NCI-H2196 treated with DMSO at 0.1 percent for 48 hours (cell line): Measurements from ENCODE around the gene BSDC1.

Experiments used
- DNase-seq: peaks from one replicate; lab custom pipeline; 2025; ENCODE audit not compliant: unreplicated experiment; lab: John Stamatoyannopoulos, UW

The BSDC1 gene

GRCh38 chr1:32394890-32395432, 720 bp upstream of the BSDC1 start:
- DNase-seq, result no peak

- DNase-seq, result no peak
These were observed 455 bp downstream of the BSDC1 start for GRCh38 chr1:32393832-32394140.

DNA sequence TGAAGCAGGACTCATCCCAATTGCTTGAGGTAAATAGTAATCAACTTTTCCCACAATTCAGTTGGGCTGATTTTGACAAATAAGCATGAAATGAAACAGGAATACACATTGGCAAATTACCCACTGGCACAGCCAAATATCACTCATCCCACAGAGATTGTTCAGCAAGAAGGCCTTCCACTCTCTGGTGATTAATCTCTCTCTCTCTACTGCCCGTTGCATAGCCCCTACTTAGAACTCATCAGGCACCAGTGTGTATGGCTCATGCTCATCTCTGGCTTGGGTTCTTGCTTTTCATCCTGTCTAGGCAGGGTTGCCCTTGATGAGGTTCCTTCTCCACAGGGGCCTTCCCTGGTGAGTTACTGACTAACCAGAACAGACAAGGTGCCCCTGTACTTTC, 1.1 kb downstream of the BSDC1 start:
- DNase-seq, result no peak

GRCh38 chr1:32392325-32392724, 1.9 kb downstream of the BSDC1 start:
- no peak for DNase-seq

DNA sequence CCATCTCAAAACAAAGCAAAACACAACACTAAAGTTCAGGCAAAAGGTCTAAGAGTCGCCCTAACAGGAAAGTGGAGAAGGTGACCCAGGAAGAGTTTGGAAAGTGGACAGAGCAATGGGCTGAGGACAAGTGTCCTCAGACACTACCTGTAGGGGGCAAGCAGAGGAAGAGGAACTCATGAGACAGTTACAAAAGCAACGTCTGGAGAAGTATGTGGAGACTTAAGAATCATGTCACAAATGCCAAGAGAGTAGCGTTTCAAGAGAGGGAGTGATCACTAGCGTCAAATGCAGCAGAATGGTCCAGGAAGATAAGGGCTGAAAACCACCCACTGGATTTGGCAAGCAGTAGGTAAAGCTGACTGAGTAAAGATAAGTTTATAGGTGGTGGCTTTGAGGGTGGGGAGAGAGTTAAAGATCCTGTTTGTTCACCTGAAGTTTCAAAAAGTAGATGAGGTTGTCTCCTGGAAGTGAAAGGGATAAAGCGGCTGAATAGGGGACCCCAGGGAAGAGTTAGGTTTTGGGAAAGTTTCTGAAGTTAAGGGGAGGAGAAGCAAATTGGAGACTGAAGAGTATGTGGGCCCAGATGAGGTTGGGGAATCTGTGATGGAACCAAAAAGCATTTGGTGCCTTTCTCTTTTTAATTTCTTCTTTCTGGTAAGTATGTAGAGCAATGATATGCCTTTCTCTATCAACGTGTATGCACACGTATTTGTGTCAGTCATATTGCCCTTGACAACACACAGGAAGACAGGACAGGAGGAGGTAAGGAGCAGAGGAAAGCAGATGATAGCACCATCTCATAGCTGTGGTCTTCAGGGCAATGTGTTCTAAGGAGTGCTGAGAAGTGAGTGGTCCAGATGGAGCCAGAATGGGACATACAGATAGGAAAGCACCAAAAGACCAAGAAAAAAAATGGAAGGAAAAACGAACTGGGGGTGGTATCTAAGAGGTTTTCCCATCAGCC, 3.1 kb downstream of the BSDC1 start:
- no peak for DNase-seq

- DNase-seq, result no peak
These were observed 5.6 kb downstream of the BSDC1 start for GRCh38 chr1:32388641-32389040.

DNA sequence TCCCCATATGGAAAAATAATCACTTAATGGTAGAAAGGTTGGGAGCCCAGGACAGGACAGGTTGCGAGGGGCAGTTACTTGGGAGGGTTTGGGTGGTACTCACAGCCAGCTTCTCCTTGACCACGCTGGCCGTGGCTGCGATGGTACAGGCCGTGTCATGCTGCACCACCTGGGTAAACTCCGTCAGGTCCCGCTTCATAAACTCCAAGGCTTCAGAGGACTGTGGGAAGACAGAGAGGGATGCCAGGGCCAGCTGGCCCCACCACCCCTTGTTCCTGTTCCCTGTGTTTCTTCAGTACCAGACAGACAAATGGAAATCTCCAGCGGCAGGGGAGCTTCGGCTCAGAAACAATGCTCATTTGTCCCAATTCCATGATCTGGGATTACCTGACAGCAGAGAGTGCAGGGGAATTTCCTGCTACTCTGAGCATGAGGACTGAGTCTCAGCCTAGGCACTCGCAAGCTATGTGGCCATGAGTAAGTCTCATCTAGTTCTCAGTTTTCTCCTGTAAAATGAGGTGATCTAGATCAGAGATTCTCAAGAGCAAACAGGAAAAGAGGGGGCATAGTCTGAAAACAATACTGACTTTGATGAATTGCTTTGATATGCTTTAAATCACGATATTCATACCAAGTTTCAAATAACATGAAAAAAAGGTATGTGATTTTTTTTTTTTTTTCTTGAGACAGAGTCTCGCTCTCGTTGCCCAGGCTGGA, 7.4 kb downstream of the BSDC1 start:
- DNase-seq, result no peak

- no peak for DNase-seq
These were observed 14.2 kb downstream of the BSDC1 start for GRCh38 chr1:32380057-32380456.

DNA sequence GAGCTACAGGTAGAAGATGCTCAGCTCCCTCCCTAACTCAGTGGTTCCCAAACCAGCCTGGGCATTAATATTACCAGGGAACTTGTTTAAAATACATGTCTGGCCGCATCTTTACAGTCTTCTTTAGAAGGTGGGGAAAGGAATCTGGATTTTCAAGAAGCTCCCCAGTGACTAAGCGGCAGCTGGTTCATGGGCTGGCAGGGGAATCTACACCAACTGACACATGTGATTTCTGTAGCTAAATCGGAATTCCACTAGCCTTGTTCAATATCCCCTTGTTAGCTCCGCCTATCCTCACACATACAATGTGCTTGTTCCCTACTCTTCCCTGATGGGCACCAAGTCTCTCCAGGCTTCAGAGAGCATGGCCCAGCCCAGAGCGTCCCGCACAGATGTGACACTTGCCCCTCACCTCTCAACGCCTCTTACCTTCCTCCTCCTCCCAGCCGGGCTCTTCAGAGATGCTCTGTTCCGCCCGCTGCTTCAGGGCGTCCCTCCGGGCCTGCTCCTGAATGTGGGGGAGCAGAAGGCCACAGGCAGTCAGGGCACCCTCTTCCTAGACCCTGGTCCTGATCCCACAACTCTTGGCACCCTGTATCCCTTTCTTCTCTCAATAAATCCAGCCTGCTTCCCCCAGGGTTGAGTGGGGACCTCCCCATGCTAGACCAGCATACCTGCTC, 16.6 kb downstream of the BSDC1 start:
- DNase-seq, result no peak

DNA sequence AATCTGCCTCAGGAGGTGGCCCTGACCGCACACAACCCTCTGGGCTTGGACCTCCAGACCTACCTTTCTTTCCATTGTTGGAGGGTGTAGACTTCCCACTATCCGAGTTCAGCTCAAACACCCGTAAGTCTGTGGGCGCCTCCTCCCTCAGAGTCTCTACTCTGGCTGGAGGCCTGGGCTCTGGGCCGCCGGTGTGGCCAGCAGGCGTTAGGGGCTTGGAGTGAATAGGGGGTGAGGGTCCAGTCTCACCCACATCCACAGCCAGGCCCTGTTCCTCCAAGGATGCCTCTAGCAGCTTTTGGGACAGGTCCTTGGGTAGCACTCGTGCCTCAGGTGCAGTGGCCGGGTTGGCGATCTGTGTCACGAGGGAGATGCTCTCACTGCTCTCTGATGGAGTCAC, 18.0 kb downstream of the BSDC1 start:
- no peak for DNase-seq

DNA sequence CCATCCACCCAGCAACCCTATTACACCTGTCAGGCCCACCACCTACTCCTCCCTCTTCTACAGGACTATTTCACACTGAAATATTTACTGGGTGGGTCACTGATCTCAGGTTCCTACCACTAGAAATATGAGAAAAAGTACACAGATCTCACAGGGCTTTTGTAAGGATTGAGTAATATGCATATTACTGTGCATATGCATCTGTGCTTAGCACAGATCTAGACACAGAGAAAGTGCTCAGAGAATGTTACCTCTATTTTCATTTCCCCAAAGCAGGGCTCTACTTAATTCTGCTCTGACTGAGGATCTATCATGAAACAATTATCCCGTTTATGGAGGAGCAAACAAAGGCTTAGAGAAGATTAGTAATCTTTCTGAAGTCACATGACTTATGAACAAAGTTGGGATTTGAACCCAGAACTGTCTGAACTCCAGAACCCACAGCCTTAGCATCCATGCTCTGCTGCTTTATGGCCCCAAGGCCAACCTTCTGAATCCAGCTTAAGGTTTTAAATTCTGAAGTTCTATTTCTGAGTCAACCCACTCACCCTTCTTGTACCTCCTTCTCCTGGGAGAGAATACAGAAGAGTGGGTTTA, 20.1 kb downstream of the BSDC1 start:
- no peak for DNase-seq

- DNase-seq, result no peak
These were observed 22.0 kb downstream of the BSDC1 start for GRCh38 chr1:32372149-32372756.

- no peak for DNase-seq
These were observed 26.2 kb downstream of the BSDC1 start for GRCh38 chr1:32367912-32368635.

DNA sequence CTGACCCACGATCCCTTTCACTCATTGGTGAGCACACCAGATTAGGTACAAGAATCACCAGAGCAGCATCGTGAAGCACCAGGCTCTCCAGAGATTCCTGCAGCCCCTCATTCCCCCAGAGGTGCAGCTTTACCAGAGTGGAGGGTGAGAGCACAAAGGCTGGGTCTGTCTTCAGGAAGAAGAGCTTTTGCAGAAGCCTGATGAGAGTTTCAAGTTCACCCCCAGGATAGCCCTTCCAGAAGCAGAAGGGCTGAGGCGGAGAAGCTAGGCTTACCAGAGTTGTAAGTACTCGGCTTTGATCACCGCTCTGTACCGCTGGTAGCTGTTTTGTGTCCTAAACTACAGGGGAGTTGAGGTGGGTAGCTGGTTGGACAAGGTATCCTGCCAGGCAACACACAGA, 28.8 kb downstream of the BSDC1 start:
- DNase-seq, result no peak

- DNase-seq, result no peak
These were observed 29.4 kb downstream of the BSDC1 start for GRCh38 chr1:32364836-32365235.

- DNase-seq, result peak; percentile 5
These were observed 30.5 kb downstream of the BSDC1 start for GRCh38 chr1:32363713-32364112.

- no peak for DNase-seq
These were observed 31.5 kb downstream of the BSDC1 start, which contains the start of the genes FAM229A and TSSK3 for GRCh38 chr1:32362474-32363313. FAM229A (minus strand) TSS chr1:32362485; CDS start chr1:32362091, 394 bp downstream. TSSK3 (plus strand) TSS chr1:32362539; CDS start chr1:32362702, 163 bp downstream.

- DNase-seq, result no peak
These were observed 32.4 kb downstream of the BSDC1 start for GRCh38 chr1:32361674-32362473.
